ENCODE data around the gene ELK4.
A peak's percentile ranks its signal among the peaks of the same experiment; 100 is the strongest.

Gene ELK4

DNA sequence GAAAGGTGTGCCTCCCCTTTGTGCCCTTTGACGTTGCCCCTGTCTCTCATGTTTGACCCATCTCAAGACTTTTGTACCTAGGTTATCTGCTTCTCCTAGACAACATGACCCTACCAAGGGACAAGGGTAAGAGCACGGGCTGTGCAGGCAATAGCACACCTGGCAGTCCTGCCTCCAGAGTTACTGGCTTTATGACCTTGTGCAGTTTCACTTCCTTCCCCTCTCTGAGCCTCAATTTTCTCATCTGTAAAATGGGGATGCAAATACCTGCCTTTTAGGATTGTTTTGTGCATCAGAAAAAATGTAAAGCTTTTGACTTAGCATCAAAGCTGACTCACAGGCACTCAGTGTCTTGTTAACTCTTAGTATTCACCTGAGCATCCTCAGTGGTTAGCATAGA, 36.4 kb downstream of the ELK4 start:
- DNase-seq (ENCODE audit: low read depth), result no peak

- DNase-seq (ENCODE audit: low read depth), result no peak
These were observed 37.0 kb downstream of the ELK4 start for GRCh38 chr1:205594846-205595245.

- DNase-seq (ENCODE audit: low read depth), result no peak
These were observed 37.8 kb downstream of the ELK4 start for GRCh38 chr1:205593967-205594366.

DNA sequence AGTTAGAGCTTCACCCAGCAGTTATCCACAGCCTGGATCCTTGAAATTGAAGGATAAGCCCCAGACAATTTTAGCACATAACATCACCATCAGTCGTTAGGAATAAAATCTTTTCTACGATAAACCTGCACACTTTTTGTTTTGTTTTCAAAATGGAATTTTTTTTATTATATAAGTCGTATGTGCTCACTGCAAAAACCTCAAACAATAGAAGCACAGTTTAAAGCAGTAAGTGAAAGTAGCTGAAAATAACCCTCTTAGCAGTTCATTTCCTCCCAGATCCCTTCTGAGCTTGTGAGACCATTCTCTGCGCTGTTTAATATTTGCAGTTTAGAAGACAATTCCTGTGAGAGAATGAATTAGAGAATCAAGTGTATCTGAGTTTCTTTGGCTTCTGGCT, 38.3 kb downstream of the ELK4 start:
- DNase-seq (ENCODE audit: low read depth), result no peak

- no peak for DNase-seq (ENCODE audit: low read depth)
These were observed 39.3 kb downstream of the ELK4 start for GRCh38 chr1:205592443-205593003.

- peak; percentile 77 for DNase-seq (ENCODE audit: low read depth)
These were observed 40.1 kb downstream of the ELK4 start for GRCh38 chr1:205591522-205592351.

GRCh38 chr1:205590777-205591513, 40.9 kb downstream of the ELK4 start:
- DNase-seq (ENCODE audit: low read depth), result no peak

DNA sequence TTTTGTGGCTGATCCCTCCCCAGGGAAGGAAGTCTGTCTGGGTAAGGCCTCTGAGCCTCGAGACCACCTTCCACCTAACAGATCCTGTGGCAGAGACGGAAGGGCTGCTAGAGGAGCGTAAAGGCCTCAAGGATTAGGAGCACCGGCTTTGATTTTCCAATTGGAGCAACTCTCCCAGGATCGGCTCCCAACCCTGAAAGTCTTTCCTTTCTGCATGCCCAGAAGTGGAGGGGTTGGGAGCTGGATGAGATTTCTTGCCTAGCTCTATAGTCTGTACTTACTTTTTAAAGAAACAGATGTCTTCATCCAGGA, 41.4 kb downstream of the ELK4 start:
- DNase-seq (ENCODE audit: low read depth), result no peak

DNA sequence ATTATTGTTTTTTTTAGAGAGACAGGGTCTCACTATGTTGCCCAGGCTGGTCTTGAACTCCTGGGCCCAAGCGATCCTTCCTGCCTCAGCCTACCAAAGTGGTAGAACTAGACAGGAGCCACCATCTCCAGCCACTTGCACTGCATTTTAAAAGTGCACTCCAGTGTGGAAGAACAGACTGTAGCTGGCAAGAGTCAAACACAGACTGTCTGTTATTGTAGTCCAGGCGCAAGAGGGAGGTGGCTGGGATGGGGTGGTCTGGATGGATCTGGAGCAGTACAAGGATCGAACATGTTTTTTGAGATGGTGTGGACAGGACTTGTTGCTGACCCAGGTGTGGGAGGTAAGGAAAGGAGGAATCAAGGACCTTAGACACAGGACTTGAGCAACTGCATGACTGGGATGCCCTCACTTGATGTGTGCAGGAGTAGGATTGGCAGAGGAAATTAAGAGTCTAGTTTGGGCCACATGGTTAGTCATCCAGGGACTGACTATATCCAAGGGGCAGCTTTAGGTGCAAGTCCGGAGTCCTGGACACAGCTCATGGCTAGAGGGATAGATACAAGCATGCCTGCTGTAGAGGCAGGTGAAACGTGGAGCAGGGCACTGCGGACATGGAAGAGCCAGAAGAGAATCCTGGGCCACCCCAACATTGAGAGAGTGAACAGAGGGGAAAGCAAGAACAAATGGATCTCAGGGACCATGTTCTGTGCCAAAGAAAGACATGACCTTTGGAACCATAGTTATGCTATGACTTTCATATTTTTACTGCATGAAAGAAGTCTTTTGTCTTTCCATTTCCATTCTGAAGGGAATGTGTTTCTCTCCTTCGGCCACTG, 42.0 kb downstream of the ELK4 start:
- DNase-seq (ENCODE audit: low read depth), result no peak

DNA sequence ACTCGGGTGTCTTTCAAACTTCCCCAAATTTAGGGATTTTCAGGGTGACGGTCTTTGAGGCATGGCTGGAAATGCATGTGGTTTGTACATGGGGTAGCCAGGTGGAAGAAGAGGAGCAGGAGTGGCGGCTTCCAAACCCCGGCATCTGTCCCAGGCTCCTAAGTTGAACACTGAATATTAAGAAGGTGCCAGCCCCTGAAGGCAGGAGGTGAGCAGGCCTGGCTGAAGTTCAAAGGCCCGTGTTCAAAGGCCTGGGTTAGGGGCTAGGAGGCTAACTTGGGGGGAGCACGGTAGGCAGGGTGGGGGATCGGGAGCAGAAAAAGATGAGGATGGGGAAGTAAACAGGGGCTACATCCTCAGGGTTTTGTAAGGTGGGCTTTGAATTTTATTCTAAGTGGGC, 42.8 kb downstream of the ELK4 start:
- no peak for DNase-seq (ENCODE audit: low read depth)

DNA sequence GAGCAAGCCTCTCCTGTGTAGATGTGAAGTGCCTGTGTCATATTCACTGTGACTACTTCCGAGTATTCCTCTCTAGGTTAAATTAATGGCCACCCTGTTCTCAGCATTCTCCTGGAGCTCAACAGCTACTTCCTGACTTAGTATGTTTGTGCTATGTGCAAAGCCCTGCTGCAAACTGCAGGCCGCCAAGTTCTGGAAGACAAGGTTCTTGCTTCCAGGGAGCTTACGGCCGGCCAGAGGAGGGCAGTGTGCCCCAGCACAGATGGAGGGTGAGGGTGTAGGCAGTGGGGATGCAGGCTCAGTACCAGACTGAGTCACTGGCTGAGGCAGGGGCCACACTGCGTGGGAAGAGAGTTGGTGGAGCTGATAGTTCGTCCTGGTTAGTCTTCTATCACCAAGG, 43.2 kb downstream of the ELK4 start:
- no peak for DNase-seq (ENCODE audit: low read depth)

- no peak for DNase-seq (ENCODE audit: low read depth)
These were observed 44.2 kb downstream of the ELK4 start for GRCh38 chr1:205587581-205587980.

GRCh38 chr1:205585835-205586785, 45.7 kb downstream of the ELK4 start:
- no peak for DNase-seq (ENCODE audit: low read depth)

GRCh38 chr1:205585169-205585834, 46.5 kb downstream of the ELK4 start:
- no peak for DNase-seq (ENCODE audit: low read depth)

GRCh38 chr1:205584732-205585131, 47.1 kb downstream of the ELK4 start:
- DNase-seq (ENCODE audit: low read depth), result no peak

GRCh38 chr1:205583461-205584130, 48.2 kb downstream of the ELK4 start:
- DNase-seq (ENCODE audit: low read depth), result no peak

GRCh38 chr1:205582471-205583291, 49.1 kb downstream of the ELK4 start:
- no peak for DNase-seq (ENCODE audit: low read depth)

DNA sequence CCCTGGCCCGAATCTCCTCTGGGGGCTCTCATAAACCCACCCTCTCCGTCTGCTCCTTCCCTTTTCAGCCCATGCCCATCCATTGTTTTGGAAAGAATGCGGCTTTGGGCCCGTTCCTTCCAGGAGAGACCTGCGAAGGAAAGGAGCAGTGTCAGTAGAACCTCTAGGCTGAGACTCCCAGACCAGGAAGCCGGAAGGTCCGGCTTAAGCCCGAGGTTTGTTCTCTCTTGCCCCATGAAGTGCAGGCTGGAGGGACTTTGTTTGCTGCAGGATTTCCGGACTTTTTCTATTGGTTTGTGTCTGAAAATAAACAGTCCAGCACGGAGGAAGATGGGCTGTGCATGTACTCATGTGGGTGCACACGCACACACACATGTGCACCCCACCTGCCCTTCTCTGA, 49.8 kb downstream of the ELK4 start:
- DNase-seq (ENCODE audit: low read depth), result no peak

- no peak for DNase-seq (ENCODE audit: low read depth)
These were observed 50.4 kb downstream of the ELK4 start for GRCh38 chr1:205581321-205581980.
